Esophagus squamous epithelium (tissue), 4 donors: ENCODE data around the gene RASSF5.

Experiments used
- CTCF ChIP-seq, 6 experiments: fragments of 450-650 bp in 4 of 6; fragments of 200-600 bp in 2 of 6; sonication (generic) in 2 of 6; IDR thresholded peaks; one replicate each; pipeline ENCODE4 v1.5.1; 2016 to 2019; ENCODE audit warnings: antibody characterized with exemption in 6 of 6, mild to moderate bottlenecking in 4 of 6, moderate library complexity in 4 of 6
- POLR2A ChIP-seq, 4 donors: fragments of 450-650 bp; IDR thresholded peaks; one replicate each; pipeline ENCODE4 v1.6.1; 2017; ENCODE audit warnings: antibody characterized with exemption in 4 of 4, mild to moderate bottlenecking in 4 of 4, moderate library complexity in 3 of 4

- TF ChIP-seq POLR2A (IDR thresholded peaks at IDR 0.05) (no peak), CTCF (IDR thresholded peaks at IDR 0.05) (no peak)
Observed at GRCh38 chr1:206540044-206540780, 32.9 kb downstream of the RASSF5 start.
